Subcutaneous abdominal adipose tissue (tissue), 5 donors: ENCODE results near the gene ABTB1.

ENCODE experiments used
- H3K27ac ChIP-seq: one replicate; pipeline ENCODE4 v1.7.0; 2013; ENCODE audit warnings: low read depth, mild to moderate bottlenecking, inconsistent platforms, low read length, moderate library complexity
- H3K27me3 ChIP-seq, 5 donors: one replicate each; pipeline ENCODE4 v1.7.0; 2013; ENCODE audit warnings: low read length in 5 of 5, inconsistent platforms in 1 of 5; ENCODE audit not compliant: control insufficient read depth in 5 of 5, insufficient read depth in 4 of 5
- H3K36me3 ChIP-seq, 5 donors: one replicate each; pipeline ENCODE4 v1.7.0; 2013; ENCODE audit warnings: low read length in 5 of 5; ENCODE audit not compliant: control insufficient read depth in 5 of 5, insufficient read depth in 5 of 5
- H3K4me1 ChIP-seq, 5 donors: one replicate each; pipeline ENCODE4 v1.7.0; 2013; ENCODE audit warnings: low read length in 5 of 5, mild to moderate bottlenecking in 3 of 5, moderate library complexity in 1 of 5; ENCODE audit not compliant: control insufficient read depth in 5 of 5, insufficient read depth in 5 of 5
- H3K4me3 ChIP-seq, 5 donors: one replicate each; pipeline ENCODE4 v1.7.0; 2013; ENCODE audit warnings: low read length in 5 of 5, low read depth in 1 of 5
- H3K9ac ChIP-seq, 5 donors: one replicate each; pipeline ENCODE4 v1.7.0; 2013; ENCODE audit warnings: low read length in 5 of 5, mild to moderate bottlenecking in 4 of 5, moderate library complexity in 3 of 5
- H3K9me3 ChIP-seq, 5 donors: one replicate each; pipeline ENCODE4 v1.7.0; 2013; ENCODE audit warnings: low read length in 5 of 5; ENCODE audit not compliant: control insufficient read depth in 5 of 5
- donor health status: healthy.
- donor health status: healthy.
- donor health status: healthy.
- donor health status: healthy.
- donor health status: healthy.

The ABTB1 gene

GRCh38 chr3:127634653-127635052 is 38.1 kb upstream of the ABTB1 start:
- Histone ChIP-seq H3K4me3 (no peak overlapping the region), H3K27me3 (peaks cover 0 to 17% (median 10%) of the 10 kb centered on the region in 5 donors), H3K9ac (no peak overlapping the region), H3K9me3 (no peaks in the 10 kb centered on the region), H3K36me3 (no peaks in the 10 kb centered on the region), H3K4me1 (peaks cover 5 to 16% (median 9%) of the 10 kb centered on the region in 5 donors), H3K27ac (no peak overlapping the region)

- Histone ChIP-seq H3K36me3 (no peaks in the 10 kb centered on the region), H3K9ac (no peak overlapping the region), H3K27ac (no peak overlapping the region), H3K4me3 (no peak overlapping the region), H3K9me3 (no peaks in the 10 kb centered on the region), H3K27me3 (no peaks in the 10 kb centered on the region), H3K4me1 (peaks cover 0 to 9% (median 0%) of the 10 kb centered on the region in 5 donors)
Measured at GRCh38 chr3:127637546-127637945, 35.2 kb upstream of the ABTB1 start.

GRCh38 chr3:127637971-127638370 is 34.8 kb upstream of the ABTB1 start:
- Histone ChIP-seq H3K9me3 (no peaks in the 10 kb centered on the region), H3K9ac (no peak overlapping the region), H3K4me1 (peaks cover 0 to 9% (median 0%) of the 10 kb centered on the region in 5 donors), H3K27ac (no peak overlapping the region), H3K36me3 (no peaks in the 10 kb centered on the region), H3K27me3 (no peaks in the 10 kb centered on the region), H3K4me3 (no peak overlapping the region)

GRCh38 chr3:127639173-127640041 is 33.3 kb upstream of the ABTB1 start:
- H3K9me3 ChIP-seq = no peaks in the 10 kb centered on the region
- H3K27me3 ChIP-seq = no peaks in the 10 kb centered on the region
- H3K4me1 ChIP-seq = peaks cover 0 to 9% (median under 1%) of the 10 kb centered on the region in 5 donors
- H3K27ac ChIP-seq = no peak overlapping the region
- H3K9ac ChIP-seq = no peak overlapping the region
- H3K4me3 ChIP-seq = no peak overlapping the region
- H3K36me3 ChIP-seq = no peaks in the 10 kb centered on the region

- Histone ChIP-seq H3K9me3 (no peaks in the 10 kb centered on the region), H3K27me3 (no peaks in the 10 kb centered on the region), H3K36me3 (no peaks in the 10 kb centered on the region), H3K4me1 (peaks cover 0 to 9% (median 5%) of the 10 kb centered on the region in 5 donors), H3K4me3 (no peak overlapping the region), H3K27ac (no peak overlapping the region), H3K9ac (no peak overlapping the region)
Measured at GRCh38 chr3:127640042-127640355, 32.8 kb upstream of the ABTB1 start.

- Histone ChIP-seq H3K4me1 (peaks cover 0 to 9% (median 2%) of the 10 kb centered on the region in 5 donors), H3K4me3 (no peak overlapping the region), H3K9ac (no peak overlapping the region), H3K27ac (no peak overlapping the region), H3K36me3 (no peaks in the 10 kb centered on the region), H3K9me3 (no peaks in the 10 kb centered on the region), H3K27me3 (no peaks in the 10 kb centered on the region)
Measured at GRCh38 chr3:127644641-127645370, 27.9 kb upstream of the ABTB1 start.

GRCh38 chr3:127645371-127646015 is 27.3 kb upstream of the ABTB1 start:
- Histone ChIP-seq H3K9ac (no peak overlapping the region), H3K27me3 (no peaks in the 10 kb centered on the region), H3K4me3 (no peak overlapping the region), H3K9me3 (no peaks in the 10 kb centered on the region), H3K27ac (no peak overlapping the region), H3K4me1 (peaks cover 0 to 9% (median 2%) of the 10 kb centered on the region in 5 donors), H3K36me3 (no peaks in the 10 kb centered on the region)

- Histone ChIP-seq H3K4me3 (no peak overlapping the region), H3K4me1 (peaks cover 0 to 9% (median 2%) of the 10 kb centered on the region in 5 donors), H3K36me3 (no peaks in the 10 kb centered on the region), H3K27ac (no peak overlapping the region), H3K9me3 (no peaks in the 10 kb centered on the region), H3K27me3 (no peaks in the 10 kb centered on the region), H3K9ac (no peak overlapping the region)
Measured at GRCh38 chr3:127646501-127647046, 26.2 kb upstream of the ABTB1 start.

- Histone ChIP-seq H3K9me3 (no peaks in the 10 kb centered on the region), H3K27me3 (no peaks in the 10 kb centered on the region), H3K9ac (no peak overlapping the region), H3K4me1 (peaks cover 1 to 12% (median 2%) of the 10 kb centered on the region in 5 donors), H3K36me3 (no peaks in the 10 kb centered on the region), H3K4me3 (no peak overlapping the region), H3K27ac (no peak overlapping the region)
Measured at GRCh38 chr3:127647166-127647844, 25.4 kb upstream of the ABTB1 start.
